Mesothelial cell of epicardium (in vitro differentiated cells): ENCODE data around the gene KDM2A. TPM values are rescaled to one million over a fixed set of nuclear protein-coding genes. Genes with fewer than 3 reads are reported as not detected.

Experiments
- DNase-seq, 2 experiments: peaks; one replicate each; pipeline ENCODE4 v3.0.0; 2021; ENCODE audit warnings: low spot score in 2 of 2; ENCODE audit not compliant: unreplicated experiment in 2 of 2
- H3K27ac Mint-ChIP-seq: 2 replicates; pipeline ENCODE4 v1.8.0; 2021; ENCODE audit warnings: mixed read lengths
- H3K27me3 Mint-ChIP-seq: 2 replicates; pipeline ENCODE4 v1.8.0; 2021; ENCODE audit warnings: low read depth, mixed read lengths
- H3K36me3 Mint-ChIP-seq: 2 replicates; pipeline ENCODE4 v1.8.0; 2021; ENCODE audit warnings: mixed read lengths
- H3K4me1 Mint-ChIP-seq: 2 replicates; pipeline ENCODE4 v1.8.0; 2021; ENCODE audit warnings: mixed read lengths
- H3K4me3 Mint-ChIP-seq: 2 replicates; pipeline ENCODE4 v1.8.0; 2021; ENCODE audit warnings: mild to moderate bottlenecking, moderate library complexity, mixed read lengths
- H3K9me3 Mint-ChIP-seq: 2 replicates; pipeline ENCODE4 v1.8.0; 2021; ENCODE audit warnings: mixed read lengths
- CTCF ChIP-seq: fragments of 200-600 bp; sonication (generic); IDR thresholded peaks from one replicate; pipeline ENCODE4 v1.5.0; 2021; ENCODE audit warnings: antibody characterized with exemption; ENCODE audit not compliant: unreplicated experiment
- total RNA-seq: library from RNA; stranded (reverse); gene quantifications from 3 replicates; pipeline ENCODE4 v1.2.1, GENCODE V29; 2021

The KDM2A gene
- total RNA-seq, 1 donor from 2014 or later = 142 TPM

DNA sequence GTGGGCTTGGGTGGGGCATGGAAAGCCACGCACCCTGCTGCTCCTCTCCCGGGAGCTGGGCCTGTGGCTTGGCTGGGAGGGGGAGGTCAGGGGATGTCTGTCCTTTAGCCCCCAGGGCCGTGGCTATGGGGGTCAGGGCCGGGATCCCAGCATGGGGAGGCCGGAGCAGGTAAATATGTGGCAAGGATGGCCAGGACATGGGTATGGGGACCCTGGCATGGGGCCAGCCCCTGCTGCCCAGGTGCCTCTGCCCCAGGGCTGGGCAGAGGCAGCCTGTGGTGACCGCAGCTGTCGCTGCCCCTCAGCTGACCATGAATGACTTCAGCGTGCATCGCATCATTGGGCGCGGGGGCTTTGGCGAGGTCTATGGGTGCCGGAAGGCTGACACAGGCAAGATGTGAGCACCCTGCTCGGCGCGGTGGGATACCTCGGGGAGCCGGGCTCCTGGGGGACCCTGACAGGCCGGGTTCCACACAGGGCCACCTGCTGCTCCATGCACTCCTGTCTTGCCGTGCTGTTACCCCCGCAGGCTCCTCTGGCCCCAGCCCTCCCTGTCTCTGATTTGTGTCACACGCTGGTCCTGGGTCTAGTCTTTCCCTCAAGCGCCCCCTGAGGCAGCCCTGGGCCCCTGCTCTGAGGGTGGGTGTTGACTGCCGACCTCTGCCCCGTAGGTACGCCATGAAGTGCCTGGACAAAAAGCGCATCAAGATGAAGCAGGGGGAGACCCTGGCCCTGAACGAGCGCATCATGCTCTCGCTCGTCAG lies 161.9 kb downstream of the KDM2A start:
- no peaks in the 10 kb centered on the region for H3K4me1 Mint-ChIP-seq
- no peaks in the 10 kb centered on the region for H3K27me3 Mint-ChIP-seq
- no peaks in the 10 kb centered on the region for H3K9me3 Mint-ChIP-seq
- H3K36me3 Mint-ChIP-seq = peaks cover 8% of the 10 kb centered on the region
- DNase-seq = no peak
- TF ChIP-seq CTCF = no peak
- H3K4me3 Mint-ChIP-seq = no peak overlapping the region
- no peak overlapping the region for H3K27ac Mint-ChIP-seq

- DNase-seq = no peak
- no peak for TF ChIP-seq CTCF
- no peaks in the 10 kb centered on the region for H3K27me3 Mint-ChIP-seq
- no peak overlapping the region for H3K27ac Mint-ChIP-seq
- H3K4me3 Mint-ChIP-seq = no peak overlapping the region
- no peaks in the 10 kb centered on the region for H3K9me3 Mint-ChIP-seq
- H3K4me1 Mint-ChIP-seq = no peaks in the 10 kb centered on the region
- H3K36me3 Mint-ChIP-seq = peaks cover 8% of the 10 kb centered on the region
Measured at GRCh38 chr11:67281552-67282150, 162.6 kb downstream of the KDM2A start.

DNA sequence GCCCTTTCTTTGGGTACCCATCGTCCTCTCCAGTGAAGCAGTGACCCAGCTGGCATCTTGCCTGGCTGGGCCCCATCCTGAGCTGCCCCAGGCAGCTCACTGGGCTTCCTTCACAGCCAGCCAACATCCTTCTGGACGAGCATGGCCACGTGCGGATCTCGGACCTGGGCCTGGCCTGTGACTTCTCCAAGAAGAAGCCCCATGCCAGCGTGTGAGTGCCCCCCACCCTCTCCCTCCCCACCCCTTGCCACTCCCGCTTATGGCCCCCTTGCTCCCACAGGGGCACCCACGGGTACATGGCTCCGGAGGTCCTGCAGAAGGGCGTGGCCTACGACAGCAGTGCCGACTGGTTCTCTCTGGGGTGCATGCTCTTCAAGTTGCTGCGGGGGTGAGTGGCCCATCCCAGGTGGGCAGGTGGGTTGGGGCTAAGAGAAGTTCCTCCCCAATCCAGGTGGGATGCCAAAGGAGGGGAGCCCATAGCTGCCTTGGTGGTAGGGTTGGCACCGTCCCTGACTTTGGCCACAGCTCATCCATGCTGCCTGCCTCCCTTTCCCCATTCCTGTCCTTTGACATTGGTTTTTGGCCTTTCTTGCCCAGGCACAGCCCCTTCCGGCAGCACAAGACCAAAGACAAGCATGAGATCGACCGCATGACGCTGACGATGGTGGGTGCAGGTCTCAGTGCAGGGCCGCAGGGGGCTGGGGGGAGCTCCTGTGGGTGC lies 163.3 kb downstream of the KDM2A start:
- TF ChIP-seq CTCF = no peak
- no peak overlapping the region for H3K27ac Mint-ChIP-seq
- H3K4me3 Mint-ChIP-seq = no peak overlapping the region
- H3K9me3 Mint-ChIP-seq = no peaks in the 10 kb centered on the region
- H3K4me1 Mint-ChIP-seq = peaks cover 3% of the 10 kb centered on the region
- peaks cover 8% of the 10 kb centered on the region for H3K36me3 Mint-ChIP-seq
- DNase-seq = no peak
- H3K27me3 Mint-ChIP-seq = no peaks in the 10 kb centered on the region

GRCh38 chr11:67282876-67283371 lies 163.9 kb downstream of the KDM2A start:
- no peaks in the 10 kb centered on the region for H3K9me3 Mint-ChIP-seq
- no peak overlapping the region for H3K27ac Mint-ChIP-seq
- no peak for TF ChIP-seq CTCF
- DNase-seq = no peak
- peaks cover 8% of the 10 kb centered on the region for H3K36me3 Mint-ChIP-seq
- peaks cover 9% of the 10 kb centered on the region for H3K4me1 Mint-ChIP-seq
- H3K27me3 Mint-ChIP-seq = no peaks in the 10 kb centered on the region
- no peak overlapping the region for H3K4me3 Mint-ChIP-seq

DNA sequence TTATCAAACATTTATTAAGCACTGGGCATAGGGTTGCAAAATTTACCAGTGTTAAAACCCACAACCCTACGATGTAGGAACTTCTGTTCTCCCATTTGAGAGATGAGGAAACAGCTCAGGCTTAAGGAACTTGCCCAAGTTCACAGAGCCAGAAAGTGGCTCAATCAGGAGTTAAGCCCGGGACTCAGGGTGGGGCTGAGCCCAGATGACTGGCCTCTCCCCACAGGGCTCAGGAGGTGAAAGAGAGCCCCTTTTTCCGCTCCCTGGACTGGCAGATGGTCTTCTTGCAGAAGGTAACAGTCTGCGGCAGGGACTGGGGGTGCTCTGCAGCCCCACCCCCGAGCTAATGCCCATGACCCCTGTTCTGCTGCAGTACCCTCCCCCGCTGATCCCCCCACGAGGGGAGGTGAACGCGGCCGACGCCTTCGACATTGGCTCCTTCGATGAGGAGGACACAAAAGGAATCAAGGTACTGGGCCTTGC lies 164.5 kb downstream of the KDM2A start:
- no peaks in the 10 kb centered on the region for H3K27me3 Mint-ChIP-seq
- H3K4me3 Mint-ChIP-seq = no peak overlapping the region
- H3K9me3 Mint-ChIP-seq = no peaks in the 10 kb centered on the region
- H3K27ac Mint-ChIP-seq = no peak overlapping the region
- H3K36me3 Mint-ChIP-seq = peaks cover 8% of the 10 kb centered on the region
- DNase-seq = no peak
- no peak for TF ChIP-seq CTCF
- peaks cover 11% of the 10 kb centered on the region for H3K4me1 Mint-ChIP-seq
